G401.6 (cell line): ENCODE measurements around the gene REPIN1.
A peak's percentile ranks its signal among the peaks of the same experiment; 100 is the strongest.
"Not testable (repeated sequence)": the region's sequence is repeated elsewhere in the genome, so short reads cannot be mapped to it uniquely, and the experiment has no call there.

Experiments used
- FAIRE-seq: peaks from 2 replicates; lab custom pipeline; 2012; peaks lifted over from hg19 to GRCh38; lab: Jason Lieb, UNC

REPIN1 gene

DNA sequence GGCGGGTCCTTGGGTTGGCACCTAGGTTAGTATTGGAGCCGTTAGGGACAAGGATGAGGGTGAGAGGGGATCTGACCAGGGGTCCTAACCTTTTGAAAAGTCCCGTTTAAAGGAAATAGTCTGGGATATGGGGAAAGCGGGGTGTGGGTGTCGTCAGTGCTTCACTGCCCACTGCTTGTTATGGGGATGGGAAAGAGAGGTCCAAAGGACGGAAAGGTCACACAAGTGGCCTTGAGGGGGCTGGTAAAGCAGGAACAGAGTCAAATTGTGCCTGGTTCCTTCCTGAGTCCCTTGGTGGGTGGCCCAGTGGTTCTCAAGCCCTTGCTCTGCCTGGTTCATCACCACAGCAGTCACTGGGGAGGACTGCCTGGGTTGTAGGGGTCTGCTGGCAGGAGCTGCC is 7.9 kb downstream of the REPIN1 start:
- FAIRE-seq = no peak

DNA sequence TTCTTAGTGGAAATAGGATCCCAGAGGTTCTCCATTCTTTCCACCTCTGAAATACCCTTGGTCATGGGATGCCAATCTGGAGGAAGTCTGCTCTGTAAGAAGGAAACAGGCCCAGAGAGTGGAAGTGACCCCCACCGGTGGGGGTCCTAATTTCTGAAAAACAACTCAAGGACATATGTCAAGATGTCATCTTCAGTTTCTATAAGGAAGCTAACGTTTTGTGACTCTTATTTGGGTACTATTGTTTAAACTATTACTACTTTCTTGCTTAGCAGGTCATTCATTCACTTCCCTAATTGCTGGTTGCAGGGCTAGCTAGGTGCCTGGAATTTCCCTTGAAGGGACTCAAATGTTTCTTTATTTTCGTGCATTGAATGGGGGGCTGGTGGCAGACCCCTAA is 8.6 kb downstream of the REPIN1 start:
- no peak for FAIRE-seq

DNA sequence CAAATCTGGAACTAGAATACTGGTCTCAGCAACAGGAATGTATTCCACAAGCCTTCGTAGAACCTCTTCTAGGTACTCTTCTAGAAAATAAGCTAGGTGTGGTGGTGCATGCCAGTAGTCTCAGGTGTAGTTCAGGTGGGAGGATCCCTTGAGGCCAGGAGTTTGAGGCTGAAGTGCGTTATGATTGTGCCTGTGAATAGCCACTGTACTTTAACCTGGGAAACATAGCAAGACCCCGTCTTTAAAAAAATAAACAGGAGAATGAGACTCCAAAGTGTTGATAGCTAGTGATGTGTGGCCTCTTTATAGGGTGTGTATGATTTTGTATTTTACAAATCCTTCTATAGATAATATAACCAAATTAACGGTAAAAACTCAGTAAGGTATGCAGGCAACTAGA is 9.0 kb downstream of the REPIN1 start:
- no peak for FAIRE-seq

DNA sequence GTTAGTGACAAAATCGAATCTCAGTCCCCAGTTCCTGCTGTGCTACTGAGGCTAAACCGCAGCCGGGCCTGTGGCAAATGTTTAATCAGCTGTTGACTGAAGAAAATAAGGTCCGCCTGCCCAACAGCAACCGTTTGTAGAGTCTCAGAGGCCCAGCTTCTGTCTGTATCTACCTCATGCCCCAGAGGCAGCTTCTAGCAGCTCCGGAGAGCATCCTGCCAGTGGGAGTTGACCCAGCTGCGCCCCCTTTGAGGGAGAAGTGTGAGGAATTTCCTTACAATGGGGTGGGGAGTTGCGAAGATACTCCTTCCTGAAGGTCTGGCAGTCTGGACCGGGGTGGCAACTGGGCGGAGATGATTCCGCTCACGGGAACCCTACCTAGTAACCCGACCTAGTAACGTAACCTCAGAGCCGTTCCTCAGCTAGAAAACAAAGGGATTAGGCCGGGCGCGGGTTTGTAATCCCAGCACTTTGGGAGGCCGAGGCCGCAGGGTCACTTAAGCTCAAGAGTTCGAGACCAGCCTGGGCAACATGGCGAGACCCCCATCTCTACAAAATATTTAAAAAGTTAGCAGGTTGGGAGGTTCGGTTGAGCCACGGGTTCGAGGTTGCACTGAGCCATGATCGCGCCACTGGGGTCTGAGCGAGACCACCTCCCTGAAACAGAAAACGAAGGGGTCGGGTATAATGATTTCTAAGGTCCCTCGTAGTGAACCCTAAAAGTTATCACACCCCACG is 9.7 kb downstream of the REPIN1 start:
- FAIRE-seq = peak; percentile 45

DNA sequence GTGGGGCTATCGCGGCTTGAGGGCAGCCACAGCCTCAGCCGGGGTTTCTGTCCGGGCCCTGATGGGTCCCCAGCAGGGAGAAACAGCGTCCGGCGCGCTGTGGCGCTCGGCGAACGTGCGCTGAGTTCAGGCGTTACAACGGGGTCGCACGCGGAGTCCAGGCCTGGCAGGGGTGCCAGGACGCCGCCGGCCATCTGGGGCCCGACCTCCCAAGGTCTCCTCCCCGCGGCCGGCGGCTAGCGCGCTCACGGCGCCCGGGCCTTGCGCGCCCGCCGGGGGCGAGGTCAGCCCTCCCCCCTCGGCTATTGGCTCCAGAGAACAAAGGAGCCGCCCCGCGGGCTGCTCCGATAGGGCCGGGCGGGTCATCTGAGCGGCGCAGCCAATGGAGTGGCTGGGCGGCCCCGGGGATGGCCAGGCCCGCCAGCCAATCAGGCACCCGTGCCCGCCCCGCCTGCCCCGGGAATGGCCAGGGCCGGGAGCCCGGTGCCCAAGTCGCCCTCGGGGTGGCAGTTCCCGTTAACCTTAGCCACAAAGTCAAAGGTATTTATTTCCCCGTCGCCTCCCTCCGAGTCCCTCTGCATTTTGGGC is 10.3 kb downstream of the REPIN1 start, which contains the start of gene ZNF775:
Gene ZNF775, plus strand, starts transcription at position 478 of the 588 bp plus-strand sequence. CDS start 9,141 bp downstream, outside the sequence.
- FAIRE-seq = no peak

DNA sequence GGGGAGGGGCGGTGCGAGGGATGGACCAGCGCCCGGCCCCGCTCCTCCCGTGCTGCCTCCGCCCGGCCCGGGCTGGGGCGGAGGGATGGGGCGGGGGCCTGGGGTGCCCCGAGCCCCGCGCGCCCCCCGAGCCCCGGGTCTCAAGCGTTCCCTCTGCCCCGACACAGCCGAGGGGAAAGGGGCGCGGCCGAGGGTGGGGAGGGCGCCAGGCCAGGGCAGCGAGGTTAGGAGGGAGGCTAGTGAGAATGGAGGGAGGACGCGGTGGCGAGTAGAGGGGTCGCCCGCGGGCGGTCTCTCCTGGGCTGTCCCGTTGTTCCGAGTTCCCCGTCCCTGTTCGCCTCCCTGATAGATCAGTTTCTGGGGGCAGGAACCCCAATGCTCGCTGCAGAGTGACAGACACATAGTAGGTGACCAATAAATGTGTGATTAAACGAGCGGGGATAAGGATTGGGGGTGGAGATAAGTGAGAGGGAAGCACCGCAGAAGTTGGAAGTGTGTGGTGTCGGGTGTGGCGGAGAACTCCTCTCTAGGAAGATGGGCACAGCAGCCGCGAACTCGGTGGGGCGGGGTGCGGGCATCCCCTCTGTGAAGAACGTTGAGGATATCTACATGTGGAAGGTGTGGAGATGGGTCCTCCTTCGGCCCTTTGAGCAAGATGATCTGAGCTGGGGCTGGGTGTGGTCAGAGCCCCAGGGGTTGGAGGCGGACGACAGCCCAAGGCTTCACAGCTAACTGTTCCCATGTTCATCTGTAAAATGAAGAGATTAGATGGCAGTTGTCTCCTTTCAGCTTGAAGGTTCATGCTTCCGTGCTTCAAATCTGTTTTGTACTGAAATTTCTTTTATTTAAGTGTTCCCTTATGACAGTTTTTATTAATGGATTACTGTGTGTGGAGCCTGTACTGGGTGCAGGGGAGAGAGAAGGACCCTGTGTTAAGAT is 11.1 kb downstream of the REPIN1 start:
- no peak for FAIRE-seq

DNA sequence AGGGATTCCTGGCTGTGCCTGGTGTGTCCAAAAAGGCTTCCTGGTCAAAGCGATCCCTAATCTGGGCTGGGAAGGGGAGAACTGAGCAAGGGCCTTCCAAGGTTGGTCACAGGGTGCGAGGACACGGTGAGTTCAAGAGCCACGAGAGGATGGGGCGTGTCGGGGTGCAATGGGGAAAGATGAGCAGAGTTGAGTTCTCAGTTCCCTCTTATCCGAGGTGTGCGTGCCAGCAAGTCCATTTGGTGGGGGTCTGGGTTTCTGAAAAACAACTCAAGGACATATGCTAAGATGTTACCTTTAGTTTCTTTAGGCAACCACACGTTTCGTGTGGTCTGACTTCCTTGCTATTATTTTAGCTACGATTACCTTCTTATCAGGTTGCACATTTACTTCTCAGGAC is 11.8 kb downstream of the REPIN1 start:
- no peak for FAIRE-seq

DNA sequence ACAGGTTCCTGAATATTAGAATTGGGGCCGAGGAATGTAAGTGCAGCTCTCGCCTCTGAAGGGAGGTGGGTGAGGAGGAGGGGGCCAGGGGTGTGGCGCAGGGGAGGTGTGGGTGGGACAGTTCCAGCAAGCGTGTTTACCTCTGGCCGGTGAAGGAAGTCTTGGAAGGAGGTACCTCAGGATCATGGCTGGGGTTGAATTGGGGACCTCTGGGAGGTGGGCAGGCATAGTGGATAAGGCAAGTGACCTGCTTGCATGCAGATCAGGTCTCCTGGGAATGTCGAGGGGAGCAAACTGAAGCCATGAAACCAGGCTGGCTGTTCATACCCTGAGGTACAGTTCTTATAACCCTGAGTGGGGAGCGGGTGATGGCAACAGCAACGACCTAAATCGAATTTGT is 12.5 kb downstream of the REPIN1 start:
- FAIRE-seq = no peak

DNA sequence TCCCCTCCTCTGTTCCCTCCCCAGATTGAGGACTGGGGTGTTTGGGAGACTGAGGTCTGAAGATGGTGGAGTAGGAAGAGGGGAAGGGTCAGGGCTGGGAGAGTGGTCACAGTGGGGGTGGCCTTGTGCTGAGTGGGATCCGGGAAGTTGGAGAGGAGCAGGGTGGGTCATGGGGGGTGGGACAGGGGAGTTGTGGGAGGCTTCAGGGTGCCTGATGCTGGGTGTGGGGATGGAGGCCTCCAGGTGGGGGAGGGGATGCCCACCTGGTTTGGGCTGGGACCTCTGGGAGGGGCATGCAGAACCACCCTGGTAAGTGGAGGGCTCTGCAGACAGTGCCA is 13.1 kb downstream of the REPIN1 start:
- FAIRE-seq = no peak

DNA sequence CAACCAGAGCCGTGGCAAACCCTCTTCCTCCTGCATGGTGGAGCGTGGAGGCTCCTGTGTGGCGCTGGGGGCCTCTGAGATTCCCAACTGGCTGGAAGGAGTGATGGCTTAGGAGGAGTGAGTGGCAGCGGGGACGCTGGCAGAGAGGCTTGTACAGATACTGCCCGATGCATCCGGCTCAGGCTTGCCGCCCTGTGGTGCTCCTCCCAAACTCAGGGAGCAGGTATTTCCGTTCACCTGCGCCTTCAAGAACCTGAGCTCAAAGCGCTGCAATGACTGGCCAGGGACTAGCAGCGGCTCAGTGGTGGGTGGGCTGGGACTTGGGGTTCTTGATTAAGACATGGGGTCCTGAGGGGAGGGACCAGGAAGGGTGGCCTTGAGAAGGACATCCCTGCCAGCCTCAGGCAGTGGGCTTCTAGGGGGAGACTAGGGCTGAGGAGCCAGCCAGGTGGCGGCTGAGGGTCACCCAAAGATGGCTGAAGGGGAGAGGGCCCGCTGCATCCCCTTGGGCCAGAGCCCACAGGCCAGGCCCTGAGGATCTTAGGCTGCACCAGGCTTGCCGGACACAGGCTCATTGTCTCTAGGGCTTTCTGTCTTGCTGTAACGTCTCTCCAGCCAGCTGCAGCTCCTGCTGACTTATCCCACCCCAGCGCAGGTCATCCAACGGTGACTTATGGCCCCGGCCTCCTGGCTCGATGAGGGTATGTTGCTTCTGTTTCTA is 13.7 kb downstream of the REPIN1 start:
- no peak for FAIRE-seq

DNA sequence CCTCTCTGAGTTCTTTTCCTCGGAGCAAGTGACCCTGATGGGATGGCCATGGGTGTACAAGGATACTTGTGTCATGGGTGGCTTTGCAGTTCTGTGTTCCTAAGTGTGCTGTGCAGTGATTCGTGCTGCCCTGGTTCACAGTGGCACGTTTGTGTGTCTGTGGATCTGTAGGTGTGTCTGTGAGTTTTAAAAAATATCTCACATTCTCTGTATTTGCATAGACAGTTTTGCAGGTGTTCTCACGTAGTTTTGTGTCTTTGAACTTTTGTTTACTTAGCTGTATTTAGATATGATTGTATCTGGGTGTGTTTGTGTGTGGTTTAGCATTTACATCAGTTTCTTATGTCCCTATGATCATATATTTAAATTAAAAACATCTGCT is 14.2 kb downstream of the REPIN1 start:
- FAIRE-seq = no peak

DNA sequence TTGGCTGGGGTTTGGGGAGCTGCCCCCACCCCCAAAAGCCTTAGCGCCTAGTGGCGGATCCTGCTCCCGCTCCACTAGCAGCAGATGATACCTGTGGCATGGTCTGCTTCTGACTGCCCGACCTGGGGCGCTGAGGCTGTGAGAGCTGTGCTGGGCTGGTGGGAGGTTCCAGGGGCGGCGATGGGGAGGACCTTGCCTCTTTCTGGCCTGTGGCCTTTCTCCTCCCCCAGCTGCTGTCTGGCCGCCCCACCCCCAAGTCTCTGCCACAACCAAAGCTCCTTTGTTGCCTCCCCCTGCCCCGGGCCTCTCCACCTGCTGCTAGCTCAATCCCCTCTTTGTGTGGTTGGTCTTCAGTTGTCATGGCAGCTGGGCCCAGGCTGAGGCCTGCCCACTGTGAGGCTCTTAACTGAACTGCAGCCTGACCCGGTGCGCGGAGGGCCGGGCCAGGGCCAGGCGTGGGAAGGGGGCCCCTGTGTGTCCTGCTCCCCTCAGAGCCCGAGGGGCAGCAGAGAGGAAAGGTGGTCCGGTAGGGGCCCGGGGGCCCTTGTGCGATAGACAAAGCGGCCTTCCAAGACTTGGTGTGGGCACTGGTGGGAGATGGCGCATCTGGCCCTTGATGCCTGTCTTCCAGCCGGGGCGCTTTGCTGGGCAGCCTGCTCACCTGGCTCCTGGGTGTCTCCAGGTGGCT is 15.2 kb downstream of the REPIN1 start:
- FAIRE-seq = no peak

DNA sequence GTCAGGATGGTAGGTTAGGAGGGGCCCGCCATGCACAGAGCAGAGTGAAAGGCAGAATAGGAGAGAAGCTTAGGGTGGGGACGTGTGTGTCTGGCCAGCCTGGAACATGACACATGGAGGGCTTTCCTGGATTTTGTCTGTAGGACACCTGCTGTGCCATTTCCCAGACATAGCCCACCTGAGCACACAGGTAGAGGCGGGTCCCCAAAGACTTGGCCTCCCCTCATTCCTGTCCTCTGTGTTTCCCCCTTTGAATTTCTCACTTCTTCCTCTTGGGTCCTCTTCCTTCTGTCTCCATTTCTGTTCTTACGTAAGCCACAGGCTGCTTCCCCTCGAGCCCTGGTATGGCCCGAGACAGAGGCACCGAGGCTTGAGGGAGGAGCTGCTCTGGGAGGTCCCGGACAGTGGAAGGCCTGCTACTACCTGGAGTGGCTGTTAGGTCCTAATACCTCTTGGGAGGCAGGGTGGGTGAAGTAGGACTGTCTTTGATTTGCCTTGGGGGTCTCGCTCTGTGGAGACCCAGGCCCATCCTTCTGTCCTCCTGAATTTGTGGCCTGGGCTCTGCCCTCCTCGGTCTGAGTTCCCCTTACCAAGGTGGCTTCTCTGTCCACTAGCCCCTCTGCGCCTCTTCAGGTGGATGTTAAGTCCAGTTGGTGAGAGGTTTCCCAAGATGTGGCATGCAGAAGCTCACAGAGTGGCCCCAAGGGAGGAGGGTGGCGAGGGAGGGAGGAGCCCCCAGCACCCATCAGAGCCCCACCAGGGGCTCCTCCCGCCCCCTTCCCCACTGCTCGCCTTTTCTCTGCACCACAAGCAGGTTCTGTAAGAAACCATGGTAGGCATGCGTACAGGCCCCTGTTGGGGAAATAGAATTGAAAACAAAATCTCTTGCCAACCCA is 16.0 kb downstream of the REPIN1 start:
- FAIRE-seq = no peak

DNA sequence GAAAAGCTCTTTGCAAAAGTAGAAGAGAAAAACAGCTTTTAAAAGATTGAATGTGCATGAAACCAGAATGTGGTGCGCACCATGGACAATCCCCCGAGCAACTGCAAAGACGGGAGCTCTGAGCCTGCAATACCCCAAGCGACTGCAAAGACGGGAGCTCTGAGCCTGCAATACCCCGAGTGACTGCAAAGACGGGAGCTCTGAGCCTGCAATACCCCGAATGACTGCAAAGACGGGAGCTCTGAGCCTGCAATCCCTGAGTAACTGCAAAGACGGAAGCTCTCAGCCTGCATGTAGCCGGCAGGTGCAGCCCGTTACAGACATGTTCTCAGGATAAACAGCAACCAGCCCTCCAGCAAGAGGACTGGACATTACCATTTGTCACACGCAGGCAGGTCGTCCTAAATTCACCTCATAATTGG is 16.7 kb downstream of the REPIN1 start:
- FAIRE-seq = no peak

DNA sequence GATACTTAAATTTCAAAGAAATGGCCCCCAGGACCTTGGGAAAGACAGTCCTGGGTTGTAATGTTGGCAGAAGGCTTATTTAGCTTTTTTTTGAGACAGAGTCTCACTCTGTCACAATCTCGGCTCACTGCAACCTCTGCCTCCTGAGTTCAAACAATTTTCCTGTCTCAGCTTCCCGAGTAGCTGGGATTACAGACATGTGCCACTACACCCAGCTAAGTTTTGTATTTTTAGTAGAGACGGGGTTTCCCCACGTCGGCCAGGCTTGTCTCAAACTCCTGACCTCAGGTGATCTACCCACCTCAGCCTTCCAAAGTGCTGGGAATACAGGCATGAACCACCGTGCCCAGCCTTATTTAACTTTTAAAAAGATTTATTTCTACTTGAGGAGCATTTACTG is 17.3 kb downstream of the REPIN1 start:
- not testable (repeated sequence) for FAIRE-seq

DNA sequence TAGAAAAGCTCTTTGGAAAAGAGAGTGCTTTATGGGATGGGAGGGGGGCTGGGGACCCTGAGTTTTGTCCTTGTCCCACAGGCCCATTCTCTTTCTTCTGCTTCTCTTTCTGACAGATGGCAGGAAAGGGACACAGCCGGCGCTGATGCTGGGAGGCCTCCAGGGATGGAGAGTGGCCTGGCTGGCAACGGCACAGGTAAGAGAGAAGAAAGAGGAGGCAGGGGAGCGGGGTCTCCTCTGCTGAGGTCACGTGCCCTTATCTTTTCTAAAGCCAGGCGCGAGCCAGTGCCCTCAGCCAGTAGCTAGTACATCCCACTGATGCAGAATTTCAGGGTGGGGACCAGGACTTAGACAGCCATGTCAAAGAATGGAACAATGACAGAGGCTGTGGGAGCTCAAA is 19.7 kb downstream of the REPIN1 start:
- FAIRE-seq = no peak

DNA sequence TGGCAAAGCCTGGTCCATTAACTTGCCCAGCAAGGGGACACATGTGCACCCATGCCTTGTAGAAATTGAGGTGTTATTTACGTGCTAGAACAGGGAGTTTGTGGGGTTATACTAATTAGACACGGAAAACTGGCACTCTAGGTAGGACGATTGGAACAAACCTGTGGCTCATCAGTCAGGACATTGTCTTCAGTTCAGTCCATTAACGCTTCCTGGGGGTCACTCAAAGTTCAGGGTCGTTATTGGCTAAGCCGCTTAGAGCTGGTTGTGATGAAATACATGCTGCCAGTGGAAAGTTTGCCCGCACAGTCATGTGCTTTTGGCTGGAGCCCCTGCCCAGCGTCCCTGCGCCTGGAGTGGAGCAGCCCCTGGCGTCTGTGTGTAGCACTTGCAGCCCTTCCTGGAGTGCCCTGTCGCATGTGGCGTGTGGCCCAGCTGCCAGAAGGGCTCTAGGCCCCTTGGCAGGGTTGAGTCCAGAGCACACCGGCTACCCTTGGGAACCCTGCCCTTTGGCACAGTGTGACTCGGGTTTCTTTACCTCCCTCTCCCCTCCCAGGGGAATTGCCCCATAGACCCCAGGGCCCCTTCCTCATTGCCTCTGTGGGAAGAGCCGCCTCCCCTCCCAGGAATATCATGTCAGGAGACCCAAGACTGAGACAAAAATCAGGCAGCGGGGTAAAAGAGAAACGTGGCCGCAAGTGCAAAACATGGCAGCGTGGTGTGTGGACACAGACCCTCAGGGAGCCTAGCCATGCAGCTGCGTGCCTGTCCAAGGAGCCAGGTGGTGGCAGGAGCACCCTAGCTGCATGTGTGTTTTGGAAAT is 20.3 kb downstream of the REPIN1 start:
- no peak for FAIRE-seq

DNA sequence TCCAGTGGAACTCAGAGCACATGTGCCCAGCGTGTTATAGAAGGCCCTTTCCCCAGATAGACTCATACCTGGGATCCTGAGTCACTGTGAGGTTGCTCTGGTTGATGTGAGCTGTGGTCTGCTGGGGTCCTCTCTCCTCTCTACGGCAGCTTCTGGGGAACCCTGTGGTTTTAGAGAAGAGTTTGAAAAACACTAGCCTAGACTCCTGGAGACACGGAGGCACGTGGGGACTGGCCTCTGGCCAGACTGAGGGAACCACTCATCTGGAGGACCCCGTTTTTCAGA is 20.9 kb downstream of the REPIN1 start:
- FAIRE-seq = no peak

DNA sequence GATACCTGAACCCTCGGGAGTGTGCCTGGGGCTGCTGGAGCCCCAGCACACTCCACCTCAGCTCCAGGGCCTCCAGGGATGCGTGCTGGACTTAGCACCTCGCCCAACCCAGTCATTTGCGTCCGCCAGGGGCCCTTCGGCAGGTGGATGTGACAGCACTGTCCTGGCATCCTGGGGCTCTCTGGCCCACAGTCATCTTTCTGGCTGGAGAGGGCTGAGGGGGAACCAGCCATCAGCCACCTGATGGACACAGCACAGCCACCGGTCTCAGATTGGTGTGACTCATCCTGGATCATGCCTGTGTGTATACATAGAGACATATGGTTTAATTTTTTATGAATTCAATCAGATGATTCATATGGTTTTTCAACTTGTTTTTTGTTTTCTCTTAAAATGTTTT is 21.6 kb downstream of the REPIN1 start:
- FAIRE-seq = no peak

DNA sequence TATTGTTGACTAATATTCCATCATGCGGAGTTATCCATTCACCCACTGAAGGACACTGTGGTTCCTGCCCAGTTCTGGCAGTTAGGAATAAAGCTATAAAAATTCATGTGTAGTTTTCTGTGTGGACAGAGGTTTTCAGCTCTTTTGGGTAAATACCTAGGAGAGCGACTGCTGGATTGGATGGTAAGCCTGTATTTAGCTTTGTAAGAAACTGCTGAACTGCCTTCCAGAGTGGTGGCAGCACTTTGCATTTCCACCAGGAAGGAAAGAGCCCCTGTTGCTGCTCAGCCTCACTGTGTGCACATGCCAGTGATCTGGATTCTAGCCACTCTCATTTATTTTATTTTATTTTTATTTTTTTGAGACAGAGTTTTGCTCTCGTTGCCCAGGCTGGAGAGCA is 24.7 kb downstream of the REPIN1 start:
- FAIRE-seq = no peak
